HEK293 (cell line): ENCODE results near the gene CLCN7.

Experiments
- CTCF ChIP-seq: fragments of 450-650 bp; formaldehyde crosslinking; IDR thresholded peaks from 2 replicates; pipeline ENCODE4 v1.5.1; 2016; ENCODE audit warnings: missing biosample characterization, missing genetic modification characterization
- FEZF1 ChIP-seq: fragments of 450-650 bp; formaldehyde crosslinking; IDR thresholded peaks from 2 replicates; pipeline ENCODE4 v1.5.1; 2016; ENCODE audit warnings: missing biosample characterization, missing genetic modification characterization
- REST ChIP-seq: fragments of 450-650 bp; formaldehyde crosslinking; IDR thresholded peaks from 2 replicates; pipeline ENCODE4 v1.5.1; 2016; ENCODE audit warnings: missing biosample characterization, missing genetic modification characterization
- ZBTB20 ChIP-seq: fragments of 450-650 bp; formaldehyde crosslinking; IDR thresholded peaks from 2 replicates; pipeline ENCODE4 v1.5.1; 2016; ENCODE audit warnings: missing biosample characterization, missing genetic modification characterization
- ZNF146 ChIP-seq: fragments of 450-650 bp; formaldehyde crosslinking; IDR thresholded peaks from 2 replicates; pipeline ENCODE4 v1.5.1; 2016; ENCODE audit warnings: missing biosample characterization, missing genetic modification characterization
- ZNF324 ChIP-seq: fragments of 450-650 bp; formaldehyde crosslinking; IDR thresholded peaks from 2 replicates; pipeline ENCODE4 v1.5.1; 2016; ENCODE audit warnings: missing biosample characterization, missing genetic modification characterization
- ZNF335 ChIP-seq: fragments of 450-650 bp; formaldehyde crosslinking; conservative IDR thresholded peaks from 2 replicates; pipeline ENCODE4 v1.5.1; 2016; ENCODE audit warnings: missing biosample characterization, missing genetic modification characterization
- ZNF398 ChIP-seq: fragments of 450-650 bp; formaldehyde crosslinking; IDR thresholded peaks from 2 replicates; pipeline ENCODE4 v1.5.1; 2017; ENCODE audit warnings: missing biosample characterization, missing genetic modification characterization
- ZNF777 ChIP-seq: fragments of 450-650 bp; formaldehyde crosslinking; IDR thresholded peaks from 2 replicates; pipeline ENCODE4 v1.5.1; 2017; ENCODE audit warnings: missing biosample characterization, missing genetic modification characterization, borderline replicate concordance
- ZNF791 ChIP-seq: fragments of 450-650 bp; formaldehyde crosslinking; IDR thresholded peaks from 2 replicates; pipeline ENCODE4 v1.5.1; 2016; ENCODE audit warnings: missing biosample characterization, missing genetic modification characterization
- TF ChIP-seq, protein P1 (sequence below): fragments of 450-650 bp; formaldehyde crosslinking; IDR thresholded peaks from 2 replicates; pipeline ENCODE4 v1.5.1; 2017; ENCODE audit warnings: missing biosample characterization, missing genetic modification characterization
- TF ChIP-seq, protein P2 (sequence below): fragments of 450-650 bp; formaldehyde crosslinking; IDR thresholded peaks from 2 replicates; pipeline ENCODE4 v1.5.1; 2017; ENCODE audit warnings: missing biosample characterization, missing genetic modification characterization
- TF ChIP-seq, protein P3 (sequence below): fragments of 450-650 bp; formaldehyde crosslinking; IDR thresholded peaks from 2 replicates; pipeline ENCODE4 v1.5.1; 2017; ENCODE audit warnings: missing biosample characterization, missing genetic modification characterization

- TF ChIP-seq CTCF (tag by site-specific recombination), result no peak; the same call in 1 of the 2 replicates
- no peak for TF ChIP-seq ZNF777 (tag by site-specific recombination)
- TF ChIP-seq FEZF1 (tag by site-specific recombination), result no peak
- TF ChIP-seq, protein P1, sequence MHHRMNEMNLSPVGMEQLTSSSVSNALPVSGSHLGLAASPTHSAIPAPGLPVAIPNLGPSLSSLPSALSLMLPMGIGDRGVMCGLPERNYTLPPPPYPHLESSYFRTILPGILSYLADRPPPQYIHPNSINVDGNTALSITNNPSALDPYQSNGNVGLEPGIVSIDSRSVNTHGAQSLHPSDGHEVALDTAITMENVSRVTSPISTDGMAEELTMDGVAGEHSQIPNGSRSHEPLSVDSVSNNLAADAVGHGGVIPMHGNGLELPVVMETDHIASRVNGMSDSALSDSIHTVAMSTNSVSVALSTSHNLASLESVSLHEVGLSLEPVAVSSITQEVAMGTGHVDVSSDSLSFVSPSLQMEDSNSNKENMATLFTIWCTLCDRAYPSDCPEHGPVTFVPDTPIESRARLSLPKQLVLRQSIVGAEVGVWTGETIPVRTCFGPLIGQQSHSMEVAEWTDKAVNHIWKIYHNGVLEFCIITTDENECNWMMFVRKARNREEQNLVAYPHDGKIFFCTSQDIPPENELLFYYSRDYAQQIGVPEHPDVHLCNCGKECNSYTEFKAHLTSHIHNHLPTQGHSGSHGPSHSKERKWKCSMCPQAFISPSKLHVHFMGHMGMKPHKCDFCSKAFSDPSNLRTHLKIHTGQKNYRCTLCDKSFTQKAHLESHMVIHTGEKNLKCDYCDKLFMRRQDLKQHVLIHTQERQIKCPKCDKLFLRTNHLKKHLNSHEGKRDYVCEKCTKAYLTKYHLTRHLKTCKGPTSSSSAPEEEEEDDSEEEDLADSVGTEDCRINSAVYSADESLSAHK, result no peak
- no peak for TF ChIP-seq ZNF791 (tag by site-specific recombination)
- TF ChIP-seq, protein P2, sequence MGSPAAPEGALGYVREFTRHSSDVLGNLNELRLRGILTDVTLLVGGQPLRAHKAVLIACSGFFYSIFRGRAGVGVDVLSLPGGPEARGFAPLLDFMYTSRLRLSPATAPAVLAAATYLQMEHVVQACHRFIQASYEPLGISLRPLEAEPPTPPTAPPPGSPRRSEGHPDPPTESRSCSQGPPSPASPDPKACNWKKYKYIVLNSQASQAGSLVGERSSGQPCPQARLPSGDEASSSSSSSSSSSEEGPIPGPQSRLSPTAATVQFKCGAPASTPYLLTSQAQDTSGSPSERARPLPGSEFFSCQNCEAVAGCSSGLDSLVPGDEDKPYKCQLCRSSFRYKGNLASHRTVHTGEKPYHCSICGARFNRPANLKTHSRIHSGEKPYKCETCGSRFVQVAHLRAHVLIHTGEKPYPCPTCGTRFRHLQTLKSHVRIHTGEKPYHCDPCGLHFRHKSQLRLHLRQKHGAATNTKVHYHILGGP (tag by site-specific recombination), result no peak
- TF ChIP-seq, protein P3, sequence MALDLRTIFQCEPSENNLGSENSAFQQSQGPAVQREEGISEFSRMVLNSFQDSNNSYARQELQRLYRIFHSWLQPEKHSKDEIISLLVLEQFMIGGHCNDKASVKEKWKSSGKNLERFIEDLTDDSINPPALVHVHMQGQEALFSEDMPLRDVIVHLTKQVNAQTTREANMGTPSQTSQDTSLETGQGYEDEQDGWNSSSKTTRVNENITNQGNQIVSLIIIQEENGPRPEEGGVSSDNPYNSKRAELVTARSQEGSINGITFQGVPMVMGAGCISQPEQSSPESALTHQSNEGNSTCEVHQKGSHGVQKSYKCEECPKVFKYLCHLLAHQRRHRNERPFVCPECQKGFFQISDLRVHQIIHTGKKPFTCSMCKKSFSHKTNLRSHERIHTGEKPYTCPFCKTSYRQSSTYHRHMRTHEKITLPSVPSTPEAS (tag by site-specific recombination), result no peak
- no peak for TF ChIP-seq ZBTB20 (tag by site-specific recombination)
- TF ChIP-seq ZNF146 (tag by site-specific recombination), result no peak
- TF ChIP-seq REST (tag by site-specific recombination), result no peak
- no peak for TF ChIP-seq ZNF398 (tag by site-specific recombination)
- no peak for TF ChIP-seq ZNF324
- TF ChIP-seq ZNF335 (tag by site-specific recombination), result no peak
Observed at GRCh38 chr16:1420111-1420539, 54.7 kb downstream of the CLCN7 start.
